ENCODE data around the gene SUGCT.

Gene SUGCT

GRCh38 chr7:40733114-40733513, 598.3 kb downstream of the SUGCT start:
- no peak for ATAC-seq
- Mint-ChIP-seq H3K27me3 (no peaks in the 10 kb centered on the region), H3K4me1 (no peaks in the 10 kb centered on the region), H3K36me3 (no peaks in the 10 kb centered on the region), H3K9me3 (peaks cover 10% of the 10 kb centered on the region), H3K4me3 (no peak overlapping the region), H3K27ac (no peak overlapping the region)

DNA sequence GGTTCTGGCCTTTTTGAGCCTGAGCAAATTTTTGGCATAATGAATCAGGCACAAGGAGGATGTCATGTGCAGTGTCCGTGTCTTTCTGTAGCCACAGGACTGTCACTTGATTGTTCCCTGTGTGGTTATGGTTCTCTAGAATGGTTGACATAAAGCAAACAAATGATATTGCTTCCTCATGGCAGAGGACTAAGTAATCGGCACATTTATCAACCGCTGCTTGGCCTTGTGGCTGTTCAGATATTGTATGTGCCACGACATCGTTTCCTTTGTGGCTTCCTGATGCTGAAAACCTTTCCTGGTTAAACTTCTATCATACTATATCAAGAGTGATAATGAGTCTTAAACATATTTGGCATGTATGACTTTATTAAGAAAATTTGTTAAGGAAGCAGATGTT, 598.8 kb downstream of the SUGCT start:
- no peak for ATAC-seq
- Mint-ChIP-seq H3K36me3 (no peaks in the 10 kb centered on the region), H3K9me3 (peaks cover 10% of the 10 kb centered on the region), H3K27ac (no peak overlapping the region), H3K27me3 (no peaks in the 10 kb centered on the region), H3K4me1 (no peaks in the 10 kb centered on the region), H3K4me3 (no peak overlapping the region)

DNA sequence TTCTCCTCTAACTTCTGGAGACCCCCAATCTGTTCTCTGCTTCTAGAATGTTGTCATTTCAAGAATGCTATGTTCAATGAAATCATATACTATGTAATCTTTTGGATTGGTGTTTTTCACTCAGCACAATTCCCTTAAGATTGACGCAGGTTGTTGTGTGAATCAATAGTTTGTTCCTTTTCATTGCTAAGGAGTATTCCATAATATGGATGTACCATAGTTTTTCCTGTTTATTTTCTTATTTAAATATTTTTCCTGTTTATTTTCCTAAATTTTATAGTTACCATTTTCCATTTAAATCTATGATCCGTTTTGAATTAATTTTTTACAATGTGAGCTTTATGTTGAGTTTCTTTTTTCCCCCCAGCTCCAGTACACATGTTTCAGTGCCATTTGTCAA, 604.5 kb downstream of the SUGCT start:
- ATAC-seq = no peak
- Mint-ChIP-seq H3K36me3 (no peaks in the 10 kb centered on the region), H3K4me1 (no peaks in the 10 kb centered on the region), H3K9me3 (peaks cover 3% of the 10 kb centered on the region), H3K4me3 (no peak overlapping the region), H3K27ac (no peak overlapping the region), H3K27me3 (no peaks in the 10 kb centered on the region)

GRCh38 chr7:40742270-40742669, 607.5 kb downstream of the SUGCT start:
- H3K36me3 Mint-ChIP-seq = no peaks in the 10 kb centered on the region
- H3K27me3 Mint-ChIP-seq = no peaks in the 10 kb centered on the region
- ATAC-seq = no peak
- H3K4me3 Mint-ChIP-seq = no peak overlapping the region
- H3K4me1 Mint-ChIP-seq = no peaks in the 10 kb centered on the region
- no peak overlapping the region for H3K27ac Mint-ChIP-seq
- no peaks in the 10 kb centered on the region for H3K9me3 Mint-ChIP-seq

GRCh38 chr7:40746841-40747556, 612.2 kb downstream of the SUGCT start:
- no peaks in the 10 kb centered on the region for H3K36me3 Mint-ChIP-seq
- H3K4me1 Mint-ChIP-seq = no peaks in the 10 kb centered on the region
- H3K27me3 Mint-ChIP-seq = no peaks in the 10 kb centered on the region
- ATAC-seq = no peak
- H3K27ac Mint-ChIP-seq = no peak overlapping the region
- H3K9me3 Mint-ChIP-seq = no peaks in the 10 kb centered on the region
- H3K4me3 Mint-ChIP-seq = no peak overlapping the region

GRCh38 chr7:40747856-40748255, 613.1 kb downstream of the SUGCT start:
- Mint-ChIP-seq H3K4me3 (no peak overlapping the region), H3K9me3 (no peaks in the 10 kb centered on the region), H3K36me3 (no peaks in the 10 kb centered on the region), H3K27me3 (no peaks in the 10 kb centered on the region), H3K27ac (no peak overlapping the region), H3K4me1 (no peaks in the 10 kb centered on the region)
- ATAC-seq = no peak

DNA sequence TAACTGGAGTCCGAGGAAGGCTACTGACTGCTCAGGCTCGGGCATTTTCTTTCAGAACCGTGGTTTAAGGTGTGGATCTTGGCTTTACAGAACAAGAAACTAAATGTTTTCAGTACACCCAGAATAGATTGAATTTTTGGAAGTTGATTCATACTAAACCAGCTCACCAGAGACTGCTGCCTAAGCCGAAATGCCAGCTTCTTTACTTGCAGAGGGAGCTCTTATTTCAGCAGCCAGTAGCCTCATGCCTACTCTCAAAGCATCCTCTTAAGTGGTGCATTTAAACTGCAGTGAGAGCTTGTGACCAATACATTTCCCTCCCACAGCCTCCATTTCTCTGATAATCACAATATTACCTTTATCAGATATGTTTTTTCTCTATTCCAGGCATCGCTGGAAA, 615.1 kb downstream of the SUGCT start:
- H3K27ac Mint-ChIP-seq = no peak overlapping the region
- H3K27me3 Mint-ChIP-seq = no peaks in the 10 kb centered on the region
- H3K4me1 Mint-ChIP-seq = no peaks in the 10 kb centered on the region
- H3K36me3 Mint-ChIP-seq = no peaks in the 10 kb centered on the region
- no peaks in the 10 kb centered on the region for H3K9me3 Mint-ChIP-seq
- no peak overlapping the region for H3K4me3 Mint-ChIP-seq
- ATAC-seq = no peak

- H3K4me1 Mint-ChIP-seq = no peaks in the 10 kb centered on the region
- no peaks in the 10 kb centered on the region for H3K27me3 Mint-ChIP-seq
- no peaks in the 10 kb centered on the region for H3K9me3 Mint-ChIP-seq
- H3K27ac Mint-ChIP-seq = no peak overlapping the region
- H3K4me3 Mint-ChIP-seq = no peak overlapping the region
- ATAC-seq = no peak
- no peaks in the 10 kb centered on the region for H3K36me3 Mint-ChIP-seq
Observed at GRCh38 chr7:40753455-40753854, 618.6 kb downstream of the SUGCT start.

GRCh38 chr7:40755438-40755837, 620.6 kb downstream of the SUGCT start:
- Mint-ChIP-seq H3K9me3 (no peaks in the 10 kb centered on the region), H3K36me3 (no peaks in the 10 kb centered on the region), H3K4me3 (no peak overlapping the region), H3K27ac (no peak overlapping the region), H3K27me3 (no peaks in the 10 kb centered on the region), H3K4me1 (no peaks in the 10 kb centered on the region)
- no peak for ATAC-seq

DNA sequence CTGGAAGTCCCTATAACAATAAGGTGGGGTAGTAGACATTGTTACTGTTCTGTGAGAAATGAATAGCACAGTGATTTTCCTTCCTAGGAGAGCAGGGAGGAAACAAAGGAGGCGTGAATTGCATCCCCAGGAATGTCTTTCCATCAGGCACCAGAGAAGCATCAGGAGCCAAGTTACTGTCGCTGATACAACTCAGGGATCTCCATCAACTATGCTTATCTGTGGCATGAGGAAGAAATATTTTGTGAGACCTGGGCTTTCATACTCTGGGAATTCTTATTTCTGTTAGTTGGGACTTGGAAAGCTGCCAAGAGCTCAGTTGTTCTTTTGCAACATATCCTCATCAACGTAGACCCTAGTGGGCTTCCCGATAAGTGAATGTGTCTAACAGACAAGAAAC, 622.3 kb downstream of the SUGCT start:
- no peak overlapping the region for H3K4me3 Mint-ChIP-seq
- ATAC-seq = no peak
- H3K36me3 Mint-ChIP-seq = no peaks in the 10 kb centered on the region
- H3K4me1 Mint-ChIP-seq = no peaks in the 10 kb centered on the region
- H3K27me3 Mint-ChIP-seq = no peaks in the 10 kb centered on the region
- no peak overlapping the region for H3K27ac Mint-ChIP-seq
- H3K9me3 Mint-ChIP-seq = no peaks in the 10 kb centered on the region

DNA sequence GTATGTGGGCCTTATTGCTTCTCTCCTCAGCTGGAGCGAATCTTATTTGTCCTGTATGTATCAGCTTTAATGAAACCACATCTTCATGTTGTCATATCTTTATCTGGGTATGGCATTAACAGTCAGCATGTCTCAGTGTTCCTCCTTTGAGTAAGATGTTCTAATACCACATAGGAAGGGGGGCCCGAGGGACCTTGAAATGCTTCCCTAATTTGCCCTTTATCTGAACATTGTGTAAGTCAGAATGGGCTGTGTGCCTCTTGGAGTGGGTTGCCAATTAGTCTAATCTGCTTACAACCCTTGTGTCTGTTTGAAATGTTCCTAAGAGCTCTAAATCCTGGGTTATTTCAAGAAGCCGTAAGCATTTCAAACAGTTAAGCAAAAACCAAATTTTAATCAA, 623.8 kb downstream of the SUGCT start:
- Mint-ChIP-seq H3K4me3 (no peak overlapping the region), H3K36me3 (no peaks in the 10 kb centered on the region), H3K4me1 (no peaks in the 10 kb centered on the region), H3K27ac (no peak overlapping the region), H3K9me3 (no peaks in the 10 kb centered on the region), H3K27me3 (no peaks in the 10 kb centered on the region)
- no peak for ATAC-seq

DNA sequence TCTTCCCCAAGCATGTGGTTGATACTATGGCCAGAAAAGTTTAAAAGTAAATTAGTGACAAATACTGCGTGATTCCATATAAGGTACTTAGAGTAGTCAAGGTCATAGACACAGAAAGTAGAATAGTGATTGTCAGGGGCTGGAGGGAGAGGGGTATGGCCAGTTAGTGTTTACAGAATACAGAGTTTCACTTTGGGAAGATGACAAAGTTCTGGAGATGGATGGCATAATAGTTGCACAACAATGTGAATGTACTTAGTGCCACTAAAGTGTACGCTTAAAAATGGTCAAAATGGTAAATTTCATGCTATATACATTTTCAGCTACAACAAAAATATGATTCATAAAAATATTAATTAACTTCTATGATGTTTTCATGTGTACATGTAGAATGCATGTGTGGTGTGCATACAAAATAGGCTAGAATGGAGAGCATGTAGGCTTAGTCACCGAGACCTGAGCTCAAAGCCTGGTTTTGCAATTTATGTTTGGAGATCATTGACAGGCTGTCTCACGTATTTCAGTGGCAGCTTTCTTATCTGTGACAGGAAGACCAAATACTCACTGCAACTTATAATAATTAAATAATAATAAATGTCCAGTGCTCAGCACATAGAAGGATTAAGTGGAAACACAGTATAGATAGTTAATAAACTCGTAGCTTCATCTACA, 625.6 kb downstream of the SUGCT start:
- Mint-ChIP-seq H3K9me3 (no peaks in the 10 kb centered on the region), H3K4me3 (no peak overlapping the region), H3K36me3 (no peaks in the 10 kb centered on the region), H3K27me3 (no peaks in the 10 kb centered on the region), H3K27ac (no peak overlapping the region), H3K4me1 (no peaks in the 10 kb centered on the region)
- no peak for ATAC-seq

- no peak for ATAC-seq
- Mint-ChIP-seq H3K27ac (no peak overlapping the region), H3K27me3 (no peaks in the 10 kb centered on the region), H3K36me3 (no peaks in the 10 kb centered on the region), H3K4me1 (no peaks in the 10 kb centered on the region), H3K4me3 (no peak overlapping the region), H3K9me3 (no peaks in the 10 kb centered on the region)
Observed at GRCh38 chr7:40760987-40761386, 626.2 kb downstream of the SUGCT start.

DNA sequence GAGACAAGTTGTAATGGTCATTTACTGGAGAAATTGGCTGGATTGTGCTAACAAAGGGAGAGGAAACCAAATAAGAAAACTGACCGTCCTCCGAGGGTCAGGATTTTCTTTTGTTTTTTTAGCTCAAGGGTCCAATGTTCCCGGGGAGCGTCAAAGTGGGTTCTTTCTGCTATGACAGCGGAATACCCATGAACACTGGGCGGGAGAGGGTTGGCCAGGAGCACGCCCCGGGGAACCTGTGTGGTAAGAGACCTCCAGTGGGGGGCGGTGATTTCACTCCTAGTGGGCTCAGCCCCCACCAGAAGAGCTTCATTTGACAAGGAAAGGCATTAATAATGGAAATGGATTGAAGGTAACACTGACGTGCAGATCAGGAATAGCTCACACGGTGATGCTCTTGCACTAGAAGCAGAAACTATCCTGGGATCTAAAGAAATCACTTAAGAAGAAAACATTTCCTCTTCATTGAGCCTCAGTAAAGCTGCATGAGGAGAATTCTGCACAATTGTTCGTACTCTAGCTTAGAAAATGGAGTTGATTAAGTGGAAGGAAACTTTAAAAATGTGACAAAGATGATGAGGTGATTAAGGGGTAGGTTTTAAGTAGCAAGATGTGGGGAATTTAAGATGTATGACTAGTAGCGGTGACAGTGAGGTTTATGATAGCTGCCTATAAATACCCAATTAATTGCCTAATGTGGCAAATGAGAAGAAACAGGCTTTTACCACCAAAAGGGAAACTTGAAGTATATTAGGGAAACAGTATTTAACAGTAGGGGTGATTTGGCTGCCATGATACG, 627.2 kb downstream of the SUGCT start:
- H3K4me1 Mint-ChIP-seq = no peaks in the 10 kb centered on the region
- ATAC-seq = no peak
- no peaks in the 10 kb centered on the region for H3K27me3 Mint-ChIP-seq
- H3K36me3 Mint-ChIP-seq = no peaks in the 10 kb centered on the region
- H3K4me3 Mint-ChIP-seq = no peak overlapping the region
- no peak overlapping the region for H3K27ac Mint-ChIP-seq
- H3K9me3 Mint-ChIP-seq = no peaks in the 10 kb centered on the region

DNA sequence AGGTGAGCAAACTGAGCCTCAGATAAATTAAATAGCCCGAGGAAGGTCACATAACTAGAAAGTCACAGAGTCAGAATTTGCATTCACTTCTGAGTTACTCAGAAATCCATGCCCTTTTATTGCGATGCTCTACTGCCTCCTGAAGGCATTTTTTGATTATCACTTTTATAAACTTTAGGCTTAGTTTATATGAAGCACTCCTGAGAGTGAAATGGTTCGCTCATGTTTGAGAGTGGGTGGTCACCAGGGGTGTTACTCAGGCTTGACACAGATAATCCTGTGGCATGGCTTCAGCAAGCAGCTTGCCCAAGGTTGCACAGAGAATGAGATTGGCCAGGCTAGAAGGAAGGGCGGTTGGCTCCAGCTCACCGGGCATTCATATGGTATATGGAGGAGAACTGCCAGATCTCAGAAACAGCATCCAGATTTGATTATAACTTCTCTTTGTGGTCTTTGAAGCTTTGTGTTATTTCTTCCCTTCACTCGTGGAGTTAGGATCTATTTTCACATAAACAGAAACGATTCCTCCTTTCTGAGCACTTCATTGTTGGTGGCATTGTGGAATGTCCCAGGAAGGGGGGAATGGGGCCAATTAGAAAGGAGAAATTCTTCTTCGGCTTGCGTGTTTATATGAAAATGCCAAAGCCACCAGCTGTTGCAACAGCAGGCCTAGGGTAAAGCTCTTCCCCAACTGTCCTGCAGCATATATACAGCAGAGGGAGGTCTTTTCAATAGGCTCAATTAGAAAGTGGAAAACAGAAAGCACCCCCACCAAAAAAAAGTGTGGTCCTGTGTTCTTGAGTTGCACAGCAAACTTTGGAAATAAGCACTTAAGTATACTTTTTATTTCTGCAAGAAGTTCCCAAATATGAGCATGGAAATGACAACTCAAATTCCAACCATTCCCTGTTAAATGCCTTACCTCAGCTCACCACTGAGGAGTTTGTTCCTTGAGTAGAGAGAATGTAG, 628.8 kb downstream of the SUGCT start:
- no peak overlapping the region for H3K27ac Mint-ChIP-seq
- no peaks in the 10 kb centered on the region for H3K4me1 Mint-ChIP-seq
- H3K9me3 Mint-ChIP-seq = no peaks in the 10 kb centered on the region
- ATAC-seq = no peak
- no peaks in the 10 kb centered on the region for H3K36me3 Mint-ChIP-seq
- H3K4me3 Mint-ChIP-seq = no peak overlapping the region
- H3K27me3 Mint-ChIP-seq = no peaks in the 10 kb centered on the region
